ENCODE measurements around the gene GP1BB.

GP1BB gene

GRCh38 chr22:19769393-19769715, 46.0 kb downstream of the GP1BB start:
- no peak for DNase-seq

DNA sequence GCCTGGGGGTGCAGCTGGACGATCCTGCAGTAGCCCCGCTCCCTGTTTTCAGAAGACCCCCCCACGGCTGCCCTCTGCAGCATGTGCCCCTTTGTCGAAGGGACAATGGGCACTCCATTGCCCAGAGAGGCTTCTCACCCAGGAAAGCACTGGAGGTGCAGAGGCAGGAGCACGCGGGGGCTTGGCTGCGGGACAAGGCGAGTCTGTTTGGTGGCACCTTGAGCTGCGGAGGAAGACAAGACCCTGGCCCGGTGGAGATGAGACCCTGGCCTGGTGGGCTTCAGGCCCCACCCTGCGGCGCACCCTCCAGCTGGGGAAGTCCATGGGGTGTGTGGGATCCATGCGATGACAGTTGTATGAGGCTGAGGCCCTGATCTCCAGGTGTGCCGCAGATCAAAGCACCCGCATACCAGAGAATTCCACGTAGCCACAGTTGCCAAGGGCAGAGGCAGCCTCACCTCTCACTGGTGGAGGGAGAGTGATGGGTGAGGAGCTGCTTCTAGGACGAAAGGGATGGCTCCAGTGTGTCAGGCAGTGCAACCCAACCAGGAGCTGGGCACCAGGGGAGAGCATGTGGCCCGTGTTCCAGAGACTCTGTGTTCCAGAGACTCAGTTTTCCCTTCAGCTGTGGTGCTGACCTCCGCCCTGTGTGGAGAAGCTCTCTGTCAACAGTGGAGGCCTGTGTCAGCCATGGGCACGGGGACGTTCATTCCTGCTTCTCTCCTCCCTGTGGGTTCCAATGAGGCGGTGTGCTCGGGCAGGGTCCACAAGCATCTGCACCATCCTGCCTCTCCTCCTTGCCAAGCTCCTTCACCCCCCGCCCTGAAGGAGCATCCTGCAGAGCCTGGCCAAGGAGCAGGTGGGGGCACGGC, 47.2 kb downstream of the GP1BB start:
- DNase-seq, result no peak

GRCh38 chr22:19772422-19772672, 49.0 kb downstream of the GP1BB start:
- no peak for DNase-seq

DNA sequence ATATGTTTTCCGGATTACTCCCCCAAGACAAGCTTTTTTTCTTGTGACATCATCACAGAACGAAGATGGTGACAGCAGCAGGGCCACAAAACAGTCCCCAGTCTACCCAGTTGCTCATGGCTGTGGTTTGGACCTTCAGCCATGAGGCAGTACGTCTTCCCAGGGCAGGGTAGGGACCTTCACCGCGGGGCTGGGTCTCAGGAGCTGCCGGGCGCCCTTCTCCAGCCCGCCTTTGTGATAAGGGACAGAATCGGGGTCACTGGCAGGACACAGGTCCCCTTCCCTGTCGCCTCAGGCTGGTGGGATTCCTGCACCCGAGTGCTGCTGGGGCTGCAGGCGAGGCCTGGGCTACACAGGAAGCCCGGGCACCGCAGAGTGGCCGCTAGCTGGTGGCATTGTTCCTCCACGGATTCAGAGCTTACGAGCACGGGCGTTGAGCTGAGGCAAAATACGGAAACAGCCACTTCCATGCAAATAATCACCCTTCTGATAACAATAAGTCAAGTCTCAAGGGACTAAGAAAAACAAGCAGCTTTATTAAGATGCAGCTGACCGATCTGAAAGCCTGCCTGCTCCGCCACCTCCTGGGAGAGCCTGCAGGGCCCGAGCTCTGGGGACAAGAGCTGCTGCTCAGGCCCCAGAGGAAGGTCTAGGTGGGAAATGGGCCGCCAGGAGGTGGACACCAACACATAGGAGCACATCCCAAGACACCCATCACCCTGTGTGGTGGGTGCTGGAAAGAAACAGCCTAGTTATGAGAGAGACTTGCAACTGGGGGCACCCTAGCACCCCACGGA, 49.5 kb downstream of the GP1BB start:
- no peak for DNase-seq

DNA sequence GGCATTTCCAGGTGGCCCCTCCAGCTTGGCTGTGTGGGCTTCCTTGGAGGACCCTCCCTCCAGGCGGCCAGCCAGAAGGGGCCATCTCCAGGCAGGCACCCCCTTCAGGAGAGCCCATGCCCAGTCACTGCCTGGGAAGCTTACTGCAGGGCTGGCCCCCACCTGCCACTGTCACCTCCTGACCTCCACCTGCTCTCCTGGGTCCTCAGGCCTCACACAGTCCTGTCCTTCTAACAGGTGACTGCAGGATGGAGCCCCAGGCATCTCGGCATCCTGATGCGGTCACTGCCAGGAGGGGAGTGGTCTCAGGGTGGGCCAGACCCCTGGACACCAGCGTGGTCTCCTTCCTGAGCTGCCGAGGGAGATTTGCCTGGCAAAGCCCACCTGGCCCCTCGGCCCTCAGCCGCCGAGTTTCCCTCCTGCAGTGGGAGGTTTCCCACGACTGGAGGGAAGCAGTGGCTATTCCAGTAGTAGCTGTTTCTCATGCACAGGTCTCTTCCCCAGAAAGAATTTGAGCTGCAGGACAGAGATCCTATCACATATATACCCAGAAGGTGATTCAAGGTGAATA, 50.2 kb downstream of the GP1BB start:
- DNase-seq, result no peak

Measured in NCI-H1092 treated with DMSO at 0.1 percent for 48 hours (cell line).